Measurements from ENCODE around the gene HIBCH.
"Not testable (repeated sequence)": the region's sequence is repeated elsewhere in the genome, so short reads cannot be mapped to it uniquely, and the experiment has no call there.

HIBCH gene

DNA sequence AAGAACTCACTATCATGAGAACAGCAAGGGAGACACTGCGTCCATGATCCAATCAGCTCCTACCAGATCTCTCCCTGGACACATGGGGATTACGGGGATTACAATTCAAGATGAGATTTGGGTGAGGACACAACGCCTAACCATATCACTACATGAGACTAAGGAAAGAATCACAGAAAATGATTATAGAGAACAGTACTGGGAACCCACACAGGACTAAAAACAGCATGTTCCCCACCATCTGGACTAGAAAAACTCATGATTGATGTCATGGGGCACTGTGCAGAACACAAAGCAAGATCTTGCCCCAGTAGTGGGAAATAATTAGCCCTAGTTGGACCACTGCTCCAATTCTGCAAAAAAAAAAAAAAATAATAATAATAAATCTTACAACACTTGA lies 63.5 kb downstream of the HIBCH start:
- H3K27me3 ChIP-seq (ENCODE audit: control insufficient read depth, insufficient read depth, low read length), result no peaks in the 10 kb centered on the region
- no peaks in the 10 kb centered on the region for H3K36me3 ChIP-seq (ENCODE audit: control insufficient read depth, insufficient read depth, low read length)
- no peaks in the 10 kb centered on the region for H3K9me3 ChIP-seq (ENCODE audit: control insufficient read depth, low read length)
- H3K4me3 ChIP-seq (ENCODE audit: low read length), result no peak overlapping the region
- H3K9ac ChIP-seq (ENCODE audit: low read length), result no peak overlapping the region
- H3K4me1 ChIP-seq (ENCODE audit: control insufficient read depth, insufficient read depth, low read length), result no peaks in the 10 kb centered on the region

DNA sequence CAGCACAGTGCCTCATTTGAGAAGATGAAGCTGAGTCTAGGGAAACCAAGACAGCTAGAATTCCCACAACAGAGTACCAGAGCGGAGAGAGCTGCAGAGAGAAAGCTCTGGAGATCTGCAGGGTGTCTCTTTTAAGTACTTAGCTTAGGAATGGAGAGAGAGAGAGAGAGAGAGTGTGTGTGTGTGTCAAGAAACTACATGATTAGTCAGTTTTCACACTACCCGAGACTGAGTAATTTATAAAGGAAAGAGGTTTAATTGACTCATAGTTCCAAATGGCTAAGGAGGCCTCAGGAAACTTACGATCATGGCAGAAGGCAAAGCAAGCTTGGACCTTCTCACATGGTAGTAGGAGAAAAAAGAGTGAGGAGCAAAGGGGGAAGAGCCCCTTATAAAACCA lies 64.0 kb downstream of the HIBCH start:
- Histone ChIP-seq H3K27me3 (ENCODE audit: control insufficient read depth, insufficient read depth, low read length) (no peaks in the 10 kb centered on the region), H3K9ac (ENCODE audit: low read length) (no peak overlapping the region), H3K36me3 (ENCODE audit: control insufficient read depth, insufficient read depth, low read length) (peaks cover under 1% of the 10 kb centered on the region), H3K4me3 (ENCODE audit: low read length) (no peak overlapping the region), H3K9me3 (ENCODE audit: control insufficient read depth, low read length) (no peaks in the 10 kb centered on the region), H3K4me1 (ENCODE audit: control insufficient read depth, insufficient read depth, low read length) (no peaks in the 10 kb centered on the region)

DNA sequence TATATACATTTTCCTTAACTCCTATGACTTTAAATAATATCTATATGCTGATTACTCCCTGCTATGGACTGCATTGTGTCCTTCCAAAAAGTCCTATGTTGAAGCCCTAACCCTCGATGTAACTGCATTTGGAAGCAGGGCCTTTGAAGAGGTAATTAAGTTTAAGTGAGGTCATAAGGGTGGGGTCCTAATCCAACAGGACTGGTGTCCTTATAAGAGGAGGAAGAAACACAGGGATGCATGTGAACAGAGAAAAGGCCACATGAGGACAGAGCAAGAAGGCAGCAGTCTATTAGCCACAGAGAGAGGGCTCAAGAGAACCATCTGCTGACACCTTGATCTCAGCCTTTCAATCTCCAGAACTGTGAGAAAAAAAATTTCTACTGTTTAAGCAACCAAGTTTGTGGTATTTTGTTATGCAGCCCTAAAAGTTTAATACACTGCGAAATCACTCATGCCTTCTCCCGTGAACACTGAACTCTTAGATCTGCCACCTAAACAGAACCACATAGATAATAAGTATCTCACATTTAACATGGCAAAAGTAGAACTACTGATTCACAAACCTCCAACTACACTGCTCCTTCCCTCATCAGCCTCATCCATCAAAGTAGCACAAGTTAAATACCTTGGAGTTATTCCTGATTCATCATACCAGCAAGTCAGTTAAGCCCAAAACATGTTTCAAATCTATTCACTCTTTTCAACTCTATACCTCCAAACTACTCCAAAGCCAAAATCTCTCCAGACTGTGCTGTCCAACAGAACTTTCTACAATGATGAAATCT lies 65.4 kb downstream of the HIBCH start:
- Histone ChIP-seq H3K4me3 (ENCODE audit: low read length) (no peak overlapping the region), H3K27me3 (ENCODE audit: control insufficient read depth, insufficient read depth, low read length) (no peaks in the 10 kb centered on the region), H3K9ac (ENCODE audit: low read length) (no peak overlapping the region), H3K9me3 (ENCODE audit: control insufficient read depth, low read length) (no peaks in the 10 kb centered on the region), H3K4me1 (ENCODE audit: control insufficient read depth, insufficient read depth, low read length) (no peaks in the 10 kb centered on the region), H3K36me3 (ENCODE audit: control insufficient read depth, insufficient read depth, low read length) (peaks cover 5% of the 10 kb centered on the region)

DNA sequence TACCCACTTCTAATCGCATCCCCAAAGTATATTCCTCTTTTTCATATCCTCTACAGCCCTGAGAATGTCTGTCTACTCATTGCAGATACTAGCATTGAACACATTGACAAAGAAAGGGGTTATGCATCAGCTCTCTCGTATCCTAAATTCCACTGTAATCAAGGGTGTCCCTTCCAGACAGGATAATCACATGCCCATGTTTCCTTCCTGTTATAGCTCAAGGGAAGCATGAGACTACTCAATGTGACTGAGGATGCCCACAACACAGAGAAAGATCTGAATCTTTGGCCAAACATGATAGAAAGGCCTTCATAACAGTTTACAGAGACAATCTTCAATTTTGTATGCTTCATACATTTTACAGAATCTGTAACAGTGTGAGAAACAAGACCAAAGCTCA lies 69.2 kb downstream of the HIBCH start:
- Histone ChIP-seq H3K9me3 (ENCODE audit: control insufficient read depth, low read length) (no peaks in the 10 kb centered on the region), H3K4me1 (ENCODE audit: control insufficient read depth, insufficient read depth, low read length) (no peaks in the 10 kb centered on the region), H3K9ac (ENCODE audit: low read length) (no peak overlapping the region), H3K4me3 (ENCODE audit: low read length) (no peak overlapping the region), H3K36me3 (ENCODE audit: control insufficient read depth, insufficient read depth, low read length) (peaks cover 5% of the 10 kb centered on the region), H3K27me3 (ENCODE audit: control insufficient read depth, insufficient read depth, low read length) (no peaks in the 10 kb centered on the region)

DNA sequence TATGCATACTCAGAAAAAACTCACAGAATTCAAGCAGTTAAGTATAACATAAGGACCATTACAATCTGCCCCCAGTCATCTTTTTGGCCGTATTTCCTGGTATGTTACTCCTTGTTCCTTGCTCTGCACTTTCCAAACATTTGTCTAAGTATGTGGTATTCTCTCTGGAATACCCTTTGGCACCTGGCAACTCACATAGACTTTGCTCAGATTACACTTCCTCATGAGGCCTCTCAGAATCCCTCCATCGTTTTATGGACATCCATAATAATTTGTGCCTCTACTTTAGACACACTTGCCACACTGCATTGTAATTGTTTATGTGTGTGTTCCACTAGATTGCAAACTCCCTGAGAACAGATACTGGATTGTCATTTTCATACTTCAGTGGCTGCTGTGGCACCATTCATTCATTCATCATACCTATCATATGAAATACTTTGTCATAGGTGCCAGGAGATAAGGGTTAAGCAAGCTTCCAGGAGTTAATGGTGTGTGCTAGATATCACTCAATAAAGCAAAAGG lies 84.0 kb downstream of the HIBCH start:
- Histone ChIP-seq H3K4me1 (ENCODE audit: control insufficient read depth, insufficient read depth, low read length) (no peaks in the 10 kb centered on the region), H3K9ac (ENCODE audit: low read length) (no peak overlapping the region), H3K36me3 (ENCODE audit: control insufficient read depth, insufficient read depth, low read length) (no peaks in the 10 kb centered on the region), H3K27me3 (ENCODE audit: control insufficient read depth, insufficient read depth, low read length) (no peaks in the 10 kb centered on the region), H3K4me3 (ENCODE audit: low read length) (no peak overlapping the region), H3K9me3 (ENCODE audit: control insufficient read depth, low read length) (no peaks in the 10 kb centered on the region)

DNA sequence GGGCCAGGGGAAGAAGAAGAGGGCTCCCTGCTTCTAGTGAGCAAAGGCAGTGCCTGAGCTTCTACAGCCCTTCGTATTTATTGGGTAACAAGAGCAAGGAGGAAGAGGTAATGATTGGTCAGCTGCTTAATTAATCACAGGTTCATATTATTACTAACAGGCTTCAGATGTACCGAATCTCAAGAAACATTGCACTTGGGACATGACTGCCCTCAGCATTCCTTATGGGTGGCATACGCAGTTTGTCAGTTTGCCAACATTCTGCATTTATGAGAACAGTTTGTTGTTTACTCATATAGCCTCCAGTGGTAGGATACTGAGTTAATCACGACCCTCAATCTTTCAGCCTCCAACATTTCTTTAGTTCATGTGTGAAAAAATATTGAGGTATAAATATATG lies 84.5 kb downstream of the HIBCH start:
- Histone ChIP-seq H3K4me1 (ENCODE audit: control insufficient read depth, insufficient read depth, low read length) (no peaks in the 10 kb centered on the region), H3K27me3 (ENCODE audit: control insufficient read depth, insufficient read depth, low read length) (no peaks in the 10 kb centered on the region), H3K9me3 (ENCODE audit: control insufficient read depth, low read length) (no peaks in the 10 kb centered on the region), H3K4me3 (ENCODE audit: low read length) (no peak overlapping the region), H3K36me3 (ENCODE audit: control insufficient read depth, insufficient read depth, low read length) (no peaks in the 10 kb centered on the region), H3K9ac (ENCODE audit: low read length) (no peak overlapping the region)

DNA sequence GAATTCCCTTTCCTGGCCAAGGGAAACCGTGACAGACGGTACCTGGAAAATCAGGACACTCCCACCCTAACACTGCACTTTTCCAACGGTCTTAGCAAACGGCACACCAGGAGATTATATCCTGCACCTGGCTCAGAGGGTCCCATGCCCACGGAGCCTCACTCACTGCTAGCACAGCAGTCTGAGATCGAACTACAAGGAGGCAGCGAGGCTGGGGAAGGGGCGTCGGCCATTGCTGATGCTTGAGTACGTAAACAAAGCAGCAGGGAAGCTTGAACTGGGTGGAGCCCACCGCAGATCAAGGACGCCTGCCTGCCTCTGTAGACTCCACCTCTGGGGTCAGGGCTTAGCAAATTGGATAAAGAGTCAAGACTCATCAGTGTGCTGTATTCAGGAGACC lies 95.6 kb downstream of the HIBCH start:
- H3K27me3 ChIP-seq (ENCODE audit: control insufficient read depth, insufficient read depth, low read length); H3K9ac ChIP-seq (ENCODE audit: low read length); H3K4me1 ChIP-seq (ENCODE audit: control insufficient read depth, insufficient read depth, low read length); H3K4me3 ChIP-seq (ENCODE audit: low read length); H3K36me3 ChIP-seq (ENCODE audit: control insufficient read depth, insufficient read depth, low read length); H3K9me3 ChIP-seq (ENCODE audit: control insufficient read depth, low read length): not testable (repeated sequence)

DNA sequence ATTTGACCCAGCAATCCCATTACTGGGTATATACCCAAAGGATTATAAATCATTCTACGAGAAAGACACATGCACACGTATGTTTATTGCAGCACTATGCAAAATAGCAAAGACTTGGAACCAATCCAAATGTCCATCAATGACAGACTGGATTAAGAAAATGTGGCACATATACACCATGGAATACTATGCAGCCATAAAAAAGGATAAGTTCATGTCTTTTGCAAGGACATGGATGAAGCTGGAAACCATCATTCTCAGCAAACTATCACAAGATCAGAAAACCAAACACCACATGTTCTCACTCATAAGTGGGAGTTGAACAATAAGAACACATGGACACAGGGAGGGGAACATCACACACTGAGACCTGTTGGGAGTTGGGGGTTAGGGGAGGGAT lies 96.9 kb downstream of the HIBCH start:
- not testable (repeated sequence) for H3K9me3 ChIP-seq (ENCODE audit: control insufficient read depth, low read length); H3K27me3 ChIP-seq (ENCODE audit: control insufficient read depth, insufficient read depth, low read length); H3K36me3 ChIP-seq (ENCODE audit: control insufficient read depth, insufficient read depth, low read length); H3K4me3 ChIP-seq (ENCODE audit: low read length); H3K9ac ChIP-seq (ENCODE audit: low read length); H3K4me1 ChIP-seq (ENCODE audit: control insufficient read depth, insufficient read depth, low read length)

DNA sequence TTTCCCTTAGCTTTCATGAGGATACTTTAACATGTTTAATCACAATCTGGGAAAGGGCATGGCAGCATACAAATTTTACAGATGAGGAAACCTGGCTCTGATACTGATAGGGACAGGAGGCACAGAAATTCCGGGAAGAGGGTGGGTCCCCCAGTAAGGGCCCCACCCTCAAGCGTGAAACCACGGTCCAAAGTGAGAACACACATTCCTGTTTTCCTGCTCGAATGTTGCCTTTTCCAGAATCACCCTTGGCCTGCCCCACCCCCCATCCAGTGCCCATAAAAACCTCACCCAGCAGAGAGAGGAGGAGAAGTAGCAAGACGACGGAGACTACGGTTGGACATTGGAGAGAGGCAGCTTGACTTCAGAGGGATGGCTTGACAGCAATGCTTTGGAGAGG lies 98.2 kb downstream of the HIBCH start:
- peaks cover 3% of the 10 kb centered on the region for H3K4me1 ChIP-seq (ENCODE audit: control insufficient read depth, insufficient read depth, low read length)
- H3K36me3 ChIP-seq (ENCODE audit: control insufficient read depth, insufficient read depth, low read length), result no peaks in the 10 kb centered on the region
- no peak overlapping the region for H3K9ac ChIP-seq (ENCODE audit: low read length)
- H3K9me3 ChIP-seq (ENCODE audit: control insufficient read depth, low read length), result no peaks in the 10 kb centered on the region
- no peak overlapping the region for H3K4me3 ChIP-seq (ENCODE audit: low read length)
- H3K27me3 ChIP-seq (ENCODE audit: control insufficient read depth, insufficient read depth, low read length), result no peaks in the 10 kb centered on the region

DNA sequence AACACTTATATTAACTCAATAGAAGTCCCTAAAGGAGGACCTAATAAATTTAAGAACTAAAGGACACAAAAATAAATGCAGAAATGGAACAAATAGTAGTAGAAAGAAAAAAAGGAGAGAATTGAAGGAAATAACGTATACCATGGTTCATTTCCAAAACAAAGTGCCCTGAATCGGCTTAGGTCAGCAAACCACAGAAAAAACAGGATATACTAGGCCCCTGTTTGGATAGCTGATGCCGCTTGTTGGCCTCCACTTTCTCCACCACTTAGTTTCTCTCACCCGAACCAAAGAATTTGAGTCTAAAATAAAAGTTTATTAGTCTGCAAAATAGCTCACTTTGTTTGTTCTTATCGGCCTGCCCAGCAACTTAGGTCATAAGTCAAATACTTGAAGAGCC lies 100.4 kb downstream of the HIBCH start:
- Histone ChIP-seq H3K27me3 (ENCODE audit: control insufficient read depth, insufficient read depth, low read length) (no peaks in the 10 kb centered on the region), H3K4me1 (ENCODE audit: control insufficient read depth, insufficient read depth, low read length) (peaks cover 3% of the 10 kb centered on the region), H3K36me3 (ENCODE audit: control insufficient read depth, insufficient read depth, low read length) (no peaks in the 10 kb centered on the region), H3K4me3 (ENCODE audit: low read length) (no peak overlapping the region), H3K9ac (ENCODE audit: low read length) (no peak overlapping the region), H3K9me3 (ENCODE audit: control insufficient read depth, low read length) (no peaks in the 10 kb centered on the region)

DNA sequence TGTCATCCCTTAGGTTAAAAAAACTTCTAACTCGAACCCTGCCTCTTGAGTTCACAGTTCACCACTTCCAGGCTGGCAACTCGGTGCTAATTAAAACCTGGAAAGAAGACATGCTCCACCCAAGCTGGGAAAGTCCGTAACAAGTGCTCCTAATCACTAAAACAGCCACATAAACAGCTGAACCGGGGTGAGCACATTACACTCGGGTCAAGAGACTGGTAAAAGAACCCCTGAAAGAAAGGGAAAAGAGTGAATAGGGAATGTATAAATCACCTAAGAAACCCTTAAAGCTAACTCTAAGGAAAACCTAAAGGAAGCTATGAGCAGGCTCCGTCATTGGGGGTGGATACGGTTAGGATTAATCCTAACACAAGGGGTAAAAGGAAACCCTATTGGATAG lies 102.0 kb downstream of the HIBCH start:
- Histone ChIP-seq H3K9me3 (ENCODE audit: control insufficient read depth, low read length) (no peaks in the 10 kb centered on the region), H3K27me3 (ENCODE audit: control insufficient read depth, insufficient read depth, low read length) (no peaks in the 10 kb centered on the region), H3K4me1 (ENCODE audit: control insufficient read depth, insufficient read depth, low read length) (peaks cover 3% of the 10 kb centered on the region), H3K4me3 (ENCODE audit: low read length) (no peak overlapping the region), H3K36me3 (ENCODE audit: control insufficient read depth, insufficient read depth, low read length) (no peaks in the 10 kb centered on the region), H3K9ac (ENCODE audit: low read length) (no peak overlapping the region)

DNA sequence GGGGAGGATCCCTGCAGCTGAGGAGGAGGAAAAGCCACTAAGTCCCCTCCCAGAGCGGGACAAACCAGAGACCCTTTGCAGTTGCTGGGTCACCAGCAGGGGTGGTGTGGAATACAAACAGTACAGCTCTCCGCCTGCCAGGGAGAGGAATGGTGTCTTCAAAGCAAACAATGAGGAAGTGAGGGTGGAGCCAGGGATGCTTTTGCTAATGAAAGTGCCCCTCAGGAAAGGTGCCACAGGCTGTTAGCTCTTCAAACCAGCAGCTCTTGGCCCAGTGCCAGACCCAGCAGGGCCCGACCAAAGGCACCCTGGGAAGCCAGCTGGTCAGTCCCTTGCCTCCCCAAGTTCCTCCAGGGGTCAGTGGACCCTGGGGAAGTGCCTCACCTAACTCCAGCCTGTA lies 102.8 kb downstream of the HIBCH start:
- no peaks in the 10 kb centered on the region for H3K27me3 ChIP-seq (ENCODE audit: control insufficient read depth, insufficient read depth, low read length)
- no peaks in the 10 kb centered on the region for H3K36me3 ChIP-seq (ENCODE audit: control insufficient read depth, insufficient read depth, low read length)
- H3K4me1 ChIP-seq (ENCODE audit: control insufficient read depth, insufficient read depth, low read length), result peaks cover 3% of the 10 kb centered on the region
- H3K4me3 ChIP-seq (ENCODE audit: low read length), result no peak overlapping the region
- H3K9me3 ChIP-seq (ENCODE audit: control insufficient read depth, low read length), result no peaks in the 10 kb centered on the region
- H3K9ac ChIP-seq (ENCODE audit: low read length), result no peak overlapping the region

DNA sequence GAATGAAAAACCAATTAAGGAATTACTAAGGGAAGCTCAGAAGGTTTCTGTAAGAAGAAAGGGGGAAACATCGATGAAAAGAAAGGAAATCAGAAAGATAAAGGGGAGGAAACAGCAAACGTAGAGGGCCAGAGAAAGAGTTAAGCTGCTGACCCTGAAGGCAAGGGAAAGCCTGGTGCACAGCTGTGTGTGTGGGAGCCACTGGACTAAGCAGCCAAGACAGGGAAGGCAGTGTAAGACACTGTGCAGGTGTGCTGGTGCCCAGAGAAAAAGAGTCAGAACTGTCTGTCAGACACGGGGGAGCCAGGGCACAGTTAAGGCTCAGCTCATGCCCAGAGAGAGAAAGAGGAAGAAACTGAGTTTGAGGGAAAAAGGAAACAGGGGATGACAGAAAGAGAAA lies 104.0 kb downstream of the HIBCH start:
- no peaks in the 10 kb centered on the region for H3K27me3 ChIP-seq (ENCODE audit: control insufficient read depth, insufficient read depth, low read length)
- H3K9ac ChIP-seq (ENCODE audit: low read length), result no peak overlapping the region

More for the DNA sequence above, 104.0 kb downstream of the HIBCH start:
- no peaks in the 10 kb centered on the region for H3K36me3 ChIP-seq (ENCODE audit: control insufficient read depth, insufficient read depth, low read length)
- no peaks in the 10 kb centered on the region for H3K9me3 ChIP-seq (ENCODE audit: control insufficient read depth, low read length)
- no peaks in the 10 kb centered on the region for H3K4me1 ChIP-seq (ENCODE audit: control insufficient read depth, insufficient read depth, low read length)
- H3K4me3 ChIP-seq (ENCODE audit: low read length), result no peak overlapping the region
